Lower lobe of right lung (tissue), 2 donors: Measurements from ENCODE around the gene DNLZ. TPM values are rescaled to one million over a fixed set of nuclear protein-coding genes. Genes with fewer than 3 reads are reported as not detected.

Source experiments
- ATAC-seq, 2 donors: fragments of 200-7000 bp; cut with Tn5 transposase; one replicate each; pipeline ENCODE4 v1.9.1; 2020 to 2022; ENCODE audit warnings: mild to moderate bottlenecking in 2 of 2, moderate library complexity in 2 of 2
- DNase-seq: peaks from one replicate; pipeline ENCODE4 v3.0.0-alpha.2; 2020
- H3K27ac ChIP-seq: fragments of 200-600 bp; one replicate; pipeline ENCODE4 v1.8.0; 2022
- H3K27me3 ChIP-seq: fragments of 200-600 bp; one replicate; pipeline ENCODE4 v1.8.0; 2022; ENCODE audit warnings: low read depth
- H3K36me3 ChIP-seq: fragments of 200-600 bp; one replicate; pipeline ENCODE4 v1.8.0; 2022; ENCODE audit warnings: mild to moderate bottlenecking
- H3K4me1 ChIP-seq: fragments of 200-600 bp; one replicate; pipeline ENCODE4 v1.8.0; 2022
- H3K4me3 ChIP-seq: fragments of 200-600 bp; one replicate; pipeline ENCODE4 v1.8.0; 2022; ENCODE audit warnings: mild to moderate bottlenecking
- H3K9me3 ChIP-seq: fragments of 200-600 bp; one replicate; pipeline ENCODE4 v1.8.0; 2022
- CTCF ChIP-seq: fragments of 200-600 bp; IDR thresholded peaks from one replicate; pipeline ENCODE4 v1.8.0; 2022; ENCODE audit warnings: antibody characterized with exemption, mild to moderate bottlenecking
- intact Hi-C: fragments of 100-400 bp; cut with DNase I; formaldehyde crosslinking; loops from one replicate; pipeline ENCODE4 v1.11.0; 2022
- total RNA-seq: library from RNA; stranded (reverse); fragmentation: NEBNext Ultra II Directional; extraction: Animal tissue kit (Norgen Biotek cat#: 25700); gene quantifications from one replicate; pipeline ENCODE4 v1.2.1, GENCODE V29; 2021
- donor health status: DM: no; HTN: yes; CAD: no; lungs with severe emphysema.

Gene DNLZ
- total RNA-seq, 1 donor from 2014 or later: 12.9 TPM

- Histone ChIP-seq H3K4me1 (no peaks in the 10 kb centered on the region), H3K27ac (no peak overlapping the region), H3K36me3 (peaks cover 29% of the 10 kb centered on the region), H3K9me3 (no peaks in the 10 kb centered on the region), H3K27me3 (no peaks in the 10 kb centered on the region), H3K4me3 (no peak overlapping the region)
- DNase-seq (no peak), ATAC-seq (no peak)
- no peak for TF ChIP-seq CTCF
- intact Hi-C loops: no loop called here
These were observed 28.0 kb downstream of the DNLZ start for GRCh38 chr9:136335296-136336155.

DNA sequence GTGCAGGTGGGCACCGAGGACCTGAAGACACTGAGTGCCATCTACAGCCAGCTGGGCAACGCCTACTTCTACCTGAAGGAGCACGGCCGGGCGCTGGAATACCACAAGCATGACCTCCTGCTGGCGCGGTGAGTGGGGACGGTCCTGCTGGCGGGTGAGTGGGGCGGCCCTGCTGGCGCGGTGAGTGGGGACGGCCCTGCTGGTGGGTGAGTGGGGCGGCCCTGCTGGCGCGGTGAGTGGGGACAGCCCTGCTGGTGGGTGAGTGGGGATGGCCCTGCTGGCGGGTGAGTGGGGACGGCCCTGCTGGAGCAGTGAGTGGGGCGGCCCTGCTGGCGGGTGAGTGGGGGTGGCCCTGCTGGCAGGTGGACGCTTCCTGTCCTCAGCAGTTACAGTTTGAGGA, 29.0 kb downstream of the DNLZ start:
- ATAC-seq: no peak
- DNase-seq: no peak
- Histone ChIP-seq H3K9me3 (no peaks in the 10 kb centered on the region), H3K4me3 (no peak overlapping the region), H3K27me3 (no peaks in the 10 kb centered on the region), H3K4me1 (no peaks in the 10 kb centered on the region), H3K36me3 (peaks cover 23% of the 10 kb centered on the region), H3K27ac (no peak overlapping the region)
- no peak for TF ChIP-seq CTCF
- intact Hi-C loops: no loop called here

DNA sequence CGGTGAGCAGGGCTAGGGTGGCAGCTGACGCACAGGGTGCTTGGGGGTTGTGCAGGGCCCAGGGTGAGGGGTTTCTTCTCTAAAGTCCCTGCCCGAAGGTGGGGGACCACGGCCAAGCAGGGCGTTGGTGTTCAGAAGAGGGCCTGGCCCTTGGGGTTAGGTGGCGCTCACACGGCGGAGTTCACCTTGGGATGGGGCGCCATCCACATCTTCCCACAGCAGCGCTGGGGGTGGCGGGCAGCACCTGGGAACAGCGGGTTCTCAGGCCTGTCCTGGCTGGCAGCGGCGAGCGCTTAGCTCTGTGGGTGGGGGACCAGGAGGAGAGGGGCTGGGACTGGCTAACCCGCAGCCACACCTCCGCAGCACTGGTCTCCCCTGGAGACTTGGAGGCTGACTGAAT, 30.1 kb downstream of the DNLZ start:
- Histone ChIP-seq H3K4me3 (no peak overlapping the region), H3K27ac (no peak overlapping the region), H3K27me3 (no peaks in the 10 kb centered on the region), H3K4me1 (peaks cover 8% of the 10 kb centered on the region), H3K36me3 (peaks cover 21% of the 10 kb centered on the region), H3K9me3 (no peaks in the 10 kb centered on the region)
- no peak for ATAC-seq
- no peak for DNase-seq
- intact Hi-C loops: no loop called here
- TF ChIP-seq CTCF: no peak

- TF ChIP-seq CTCF: no peak
- ATAC-seq (no peak), DNase-seq (no peak)
- Histone ChIP-seq H3K36me3 (peaks cover 17% of the 10 kb centered on the region), H3K4me1 (peaks cover 12% of the 10 kb centered on the region), H3K9me3 (no peaks in the 10 kb centered on the region), H3K27ac (no peak overlapping the region), H3K27me3 (no peaks in the 10 kb centered on the region), H3K4me3 (no peak overlapping the region)
- intact Hi-C loops: no loop called here
These were observed 30.5 kb downstream of the DNLZ start for GRCh38 chr9:136333045-136333444.

DNA sequence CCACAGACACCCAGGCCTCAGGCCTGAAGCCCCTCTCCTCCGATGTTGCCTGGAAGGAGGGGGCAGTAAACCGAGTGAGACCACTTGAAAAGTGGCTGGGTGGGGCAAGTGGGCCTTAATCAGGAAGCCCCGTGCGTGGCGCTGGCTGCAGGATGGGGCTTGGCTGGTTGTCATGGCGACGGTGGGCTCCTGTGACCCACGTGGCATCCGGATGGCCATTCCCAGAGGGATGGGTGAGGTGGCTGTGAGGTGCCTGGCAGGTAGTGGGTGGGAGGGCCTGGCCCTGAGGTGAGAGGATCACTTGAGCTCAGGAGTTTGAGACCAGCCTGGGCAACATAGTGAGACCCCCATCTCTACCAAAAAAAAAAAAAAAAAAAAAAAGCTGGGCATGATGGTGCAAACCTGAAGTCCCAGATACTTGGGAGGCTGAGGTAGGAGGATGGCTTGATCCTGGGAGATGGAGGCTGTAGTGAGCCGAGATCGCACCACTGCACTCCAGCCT, 31.0 kb downstream of the DNLZ start:
- Histone ChIP-seq H3K9me3 (no peaks in the 10 kb centered on the region), H3K36me3 (peaks cover 13% of the 10 kb centered on the region), H3K4me1 (peaks cover 15% of the 10 kb centered on the region), H3K4me3 (no peak overlapping the region), H3K27me3 (no peaks in the 10 kb centered on the region), H3K27ac (no peak overlapping the region)
- ATAC-seq (no peak), DNase-seq (no peak)
- intact Hi-C loops: no loop called here
- no peak for TF ChIP-seq CTCF
